Epithelial cell of esophagus (primary cell): ENCODE results near the gene TRPM5.

ENCODE experiments used
- DNase-seq: peaks from one replicate; pipeline ENCODE4 v3.0.0; 2010; ENCODE audit warnings: low read depth
- H3K4me3 ChIP-seq: 2 replicates; pipeline ENCODE4 v1.5.1; 2011; ENCODE audit warnings: mild to moderate bottlenecking, low read length, control low read depth
- TF ChIP-seq, protein P1 (sequence below): IDR thresholded peaks from 2 replicates; pipeline ENCODE4 v1.5.1; 2011; ENCODE audit warnings: low read depth, mild to moderate bottlenecking, low read length, control low read depth, inconsistent platforms; ENCODE audit not compliant: insufficient read depth; ENCODE audit errors: missing control alignments

TRPM5 gene

DNA sequence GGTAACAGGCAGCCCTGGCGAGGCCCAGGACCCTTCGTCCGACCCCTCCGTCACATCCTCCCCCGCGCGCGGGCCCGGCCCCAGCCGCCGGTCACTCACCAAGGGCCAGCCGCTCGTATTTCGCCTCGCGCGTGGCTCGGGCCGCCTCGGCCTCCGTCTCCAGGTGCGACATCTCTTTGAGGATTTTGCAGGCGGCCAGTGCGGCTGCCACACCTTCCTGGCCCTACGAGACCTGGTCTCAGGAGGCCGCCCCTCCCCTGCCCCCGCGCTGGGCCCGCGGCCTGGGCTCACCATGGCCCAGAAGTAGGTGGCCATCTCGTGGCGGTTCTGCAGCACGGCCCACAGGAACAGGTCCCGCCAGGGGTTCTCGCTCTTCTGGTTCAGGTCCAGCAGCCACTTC lies 29.7 kb downstream of the TRPM5 start:
- TF ChIP-seq, protein P1, sequence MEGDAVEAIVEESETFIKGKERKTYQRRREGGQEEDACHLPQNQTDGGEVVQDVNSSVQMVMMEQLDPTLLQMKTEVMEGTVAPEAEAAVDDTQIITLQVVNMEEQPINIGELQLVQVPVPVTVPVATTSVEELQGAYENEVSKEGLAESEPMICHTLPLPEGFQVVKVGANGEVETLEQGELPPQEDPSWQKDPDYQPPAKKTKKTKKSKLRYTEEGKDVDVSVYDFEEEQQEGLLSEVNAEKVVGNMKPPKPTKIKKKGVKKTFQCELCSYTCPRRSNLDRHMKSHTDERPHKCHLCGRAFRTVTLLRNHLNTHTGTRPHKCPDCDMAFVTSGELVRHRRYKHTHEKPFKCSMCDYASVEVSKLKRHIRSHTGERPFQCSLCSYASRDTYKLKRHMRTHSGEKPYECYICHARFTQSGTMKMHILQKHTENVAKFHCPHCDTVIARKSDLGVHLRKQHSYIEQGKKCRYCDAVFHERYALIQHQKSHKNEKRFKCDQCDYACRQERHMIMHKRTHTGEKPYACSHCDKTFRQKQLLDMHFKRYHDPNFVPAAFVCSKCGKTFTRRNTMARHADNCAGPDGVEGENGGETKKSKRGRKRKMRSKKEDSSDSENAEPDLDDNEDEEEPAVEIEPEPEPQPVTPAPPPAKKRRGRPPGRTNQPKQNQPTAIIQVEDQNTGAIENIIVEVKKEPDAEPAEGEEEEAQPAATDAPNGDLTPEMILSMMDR, result no peak
- no peak overlapping the region for H3K4me3 ChIP-seq
- no peak for DNase-seq

DNA sequence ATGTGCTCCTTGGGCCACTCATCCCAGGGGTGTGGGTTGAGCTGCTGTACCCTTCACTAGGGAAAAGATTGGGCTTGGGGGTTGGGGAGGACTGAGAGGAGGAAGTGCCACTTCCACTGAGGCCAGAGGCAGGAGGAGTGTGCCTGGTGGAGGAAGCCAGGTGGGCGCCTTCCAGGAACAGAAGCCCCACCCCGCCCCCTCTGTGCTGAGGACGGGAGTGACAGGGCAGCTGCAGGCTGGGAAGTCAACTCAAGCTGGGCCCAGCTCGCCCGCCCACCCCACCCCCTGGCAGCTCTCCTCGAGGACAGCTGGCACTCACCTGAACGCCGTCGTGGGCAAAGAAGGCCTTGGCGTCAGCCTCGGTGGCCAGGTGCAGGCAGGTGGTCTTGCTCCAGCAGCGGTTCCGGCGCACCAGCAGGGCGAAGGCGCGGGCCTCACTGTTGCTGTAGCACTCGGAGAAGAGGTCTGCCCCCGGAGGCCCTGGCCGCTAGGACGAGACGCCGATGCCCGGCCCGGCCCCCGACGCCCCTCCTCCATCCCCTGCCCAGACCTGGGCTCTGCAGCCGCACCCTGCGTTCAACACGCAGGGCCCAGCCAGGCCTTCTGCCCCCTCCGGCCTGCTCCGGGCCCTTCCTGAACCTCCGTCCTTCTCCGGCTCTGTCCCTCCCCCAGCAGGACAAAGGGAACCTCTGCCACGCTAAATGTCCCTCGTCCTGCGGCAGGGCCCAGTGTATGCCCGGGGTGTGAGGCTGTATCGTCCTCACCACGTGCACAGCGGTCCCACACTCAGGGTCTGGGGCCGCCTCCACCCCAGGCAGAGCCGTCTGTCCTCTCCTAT lies 30.4 kb downstream of the TRPM5 start:
- no peak overlapping the region for H3K4me3 ChIP-seq
- DNase-seq, result no peak
- TF ChIP-seq, protein P1, result no peak

DNA sequence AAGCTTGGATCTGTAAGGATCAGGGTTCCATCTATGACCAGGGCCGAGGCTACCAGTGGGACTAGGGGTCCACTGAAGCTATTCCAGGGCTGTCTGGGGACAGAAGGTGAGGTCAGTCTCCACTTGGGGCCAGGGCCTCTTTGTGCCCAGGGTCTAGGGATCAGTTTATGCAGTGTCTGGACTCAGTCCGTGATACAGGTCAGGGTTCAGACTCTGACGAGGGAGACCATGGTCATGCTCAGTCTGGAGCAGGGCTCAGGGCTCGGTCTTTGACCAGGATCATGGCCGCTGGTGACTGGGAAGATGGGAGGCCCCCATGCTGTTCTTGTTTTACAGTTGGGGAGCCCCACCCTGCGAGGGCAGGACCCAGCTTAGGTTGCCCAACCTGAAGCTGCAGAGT lies 32.0 kb downstream of the TRPM5 start:
- H3K4me3 ChIP-seq, result no peak overlapping the region
- TF ChIP-seq, protein P1, result no peak
- DNase-seq, result no peak

DNA sequence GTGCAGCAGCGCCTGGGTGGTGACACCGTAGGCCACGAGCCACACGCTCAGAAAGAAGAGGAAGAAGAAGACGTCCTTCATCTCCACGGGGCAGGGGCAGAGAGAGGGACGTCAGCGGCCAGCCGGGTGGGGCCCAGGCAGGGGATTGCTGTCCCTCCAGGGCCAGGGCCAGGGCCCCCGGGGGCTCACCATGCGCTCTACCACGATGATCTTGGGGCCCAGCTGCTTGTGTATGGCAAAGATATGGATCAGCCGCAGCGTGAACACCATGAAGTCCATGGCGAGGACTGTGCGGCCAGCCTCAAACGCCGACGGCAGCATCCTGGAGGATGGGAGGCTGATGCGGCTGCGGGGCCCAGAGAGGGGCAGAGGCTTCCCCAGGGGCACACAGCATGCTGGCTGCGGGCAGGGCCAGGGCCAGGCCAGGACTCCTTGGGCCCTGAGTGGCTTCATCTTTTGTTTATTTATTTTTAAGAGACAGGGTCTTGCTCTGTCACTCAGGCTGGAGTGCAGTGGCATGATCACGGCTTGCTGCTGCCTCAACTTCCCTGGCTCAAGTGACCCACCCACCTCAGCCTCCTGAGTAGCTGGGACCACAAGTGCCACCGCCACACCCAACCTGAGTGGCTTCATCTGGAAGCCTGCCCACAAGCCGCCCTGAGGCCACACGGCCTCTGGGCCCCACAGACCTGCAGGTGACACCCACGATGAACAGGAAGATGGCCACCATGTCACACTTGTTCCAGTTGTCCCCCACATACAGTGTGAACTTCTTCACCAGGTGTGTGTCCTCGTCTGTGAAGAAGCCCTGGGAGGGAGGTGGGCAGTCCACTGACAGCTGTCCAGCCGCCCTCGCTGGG lies 32.6 kb downstream of the TRPM5 start:
- H3K4me3 ChIP-seq, result no peak overlapping the region
- no peak for DNase-seq
- TF ChIP-seq, protein P1, result no peak

DNA sequence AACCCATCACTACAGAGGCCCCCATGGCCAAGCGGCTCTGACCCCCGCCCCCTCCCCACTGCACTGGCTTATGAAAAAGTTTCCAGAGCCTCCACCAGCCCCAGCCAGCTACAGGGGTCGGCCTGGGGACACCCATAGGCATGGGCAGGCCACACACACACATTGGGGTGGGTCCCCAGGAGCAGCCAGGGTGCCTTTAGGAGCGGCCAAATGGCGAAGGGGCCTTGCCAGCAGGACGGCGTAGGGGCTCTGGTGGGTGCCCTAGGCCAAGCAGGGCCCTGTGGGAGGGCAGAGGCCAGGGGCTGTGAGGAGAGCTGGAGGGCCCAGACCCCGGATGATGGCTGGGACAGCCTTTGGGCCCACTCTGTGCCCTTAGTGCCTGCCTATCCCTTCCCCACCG lies 33.7 kb downstream of the TRPM5 start:
- TF ChIP-seq, protein P1, result no peak
- no peak overlapping the region for H3K4me3 ChIP-seq
- no peak for DNase-seq

DNA sequence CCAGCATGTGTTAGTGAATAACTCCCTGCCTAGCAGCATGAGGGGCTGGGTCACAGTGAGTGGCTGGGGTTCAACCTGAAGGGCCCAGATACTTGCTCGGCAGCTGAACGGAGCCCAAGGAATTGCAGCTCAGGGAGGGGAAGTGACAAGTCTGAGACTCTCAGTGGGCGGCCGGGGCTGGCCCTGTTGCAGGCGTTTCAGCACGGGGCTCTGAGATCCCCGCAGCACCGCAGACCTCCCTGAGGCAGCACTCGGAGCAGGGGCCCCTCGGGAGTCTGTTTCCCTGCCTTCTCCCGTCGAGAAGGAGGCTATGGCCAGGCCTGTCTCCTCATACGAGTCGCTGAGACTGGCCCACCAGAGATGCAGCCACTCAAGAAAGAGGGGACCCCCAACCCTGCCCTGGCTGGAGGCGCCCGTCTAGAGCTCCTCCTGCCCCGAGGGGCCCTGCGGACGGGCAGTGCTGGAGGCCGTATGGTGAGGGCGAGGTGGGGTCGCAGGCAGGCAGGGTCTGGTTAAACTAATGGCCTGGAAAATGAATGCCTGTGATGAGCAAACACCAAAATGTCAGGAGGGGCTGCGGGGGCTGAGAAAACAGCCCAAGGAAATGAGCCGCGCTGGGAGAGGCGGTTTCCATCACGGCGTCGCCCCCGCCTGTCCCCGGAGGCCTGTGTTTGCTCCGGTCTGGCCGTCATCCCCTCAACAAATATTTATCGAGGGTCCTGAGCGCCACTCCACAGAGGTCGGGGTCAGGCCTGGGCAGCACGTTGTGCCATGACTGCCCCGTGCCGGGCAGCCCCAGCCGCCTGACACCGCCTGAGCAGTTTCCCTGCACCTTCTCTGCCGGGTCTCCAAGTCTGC lies 34.5 kb downstream of the TRPM5 start:
- TF ChIP-seq, protein P1, result no peak
- DNase-seq, result no peak
- H3K4me3 ChIP-seq, result no peak overlapping the region
